Adrenal gland (tissue), 12 donors: Measurements from ENCODE around the gene LYG1. TPM values are rescaled to one million over a fixed set of nuclear protein-coding genes. Genes with fewer than 3 reads are reported as not detected.
A peak's percentile ranks its signal among the peaks of the same experiment; 100 is the strongest.
"Not testable (repeated sequence)": the region's sequence is repeated elsewhere in the genome, so short reads cannot be mapped to it uniquely, and the experiment has no call there.

Source experiments
- DNase-seq, 7 donors: peaks; one replicate each; pipeline ENCODE4 v3.0.0-alpha.2; 2019 to 2020
- H3K27ac ChIP-seq, 5 donors: fragments of 200-600 bp; sonication (generic) in 4 of 5; 1 replicate in 3 of 5; 2 replicates in 2 of 5; pipeline versions ENCODE4 v1.5.1 to v1.8.0; 2016 to 2020; ENCODE audit warnings: mild to moderate bottlenecking in 1 of 5
- H3K27me3 ChIP-seq: fragments of 200-600 bp; 2 replicates; pipeline ENCODE4 v1.8.0; 2021
- H3K36me3 ChIP-seq, 2 donors: fragments of 200-600 bp; replicated peaks in 1 of 2; 1 replicate in 1 of 2; 2 replicates in 1 of 2; pipeline versions ENCODE4 v1.5.1 to v1.8.0; 2018 to 2022
- H3K4me1 ChIP-seq, 2 donors: fragments of 200-600 bp; replicated peaks in 1 of 2; 1 replicate in 1 of 2; 2 replicates in 1 of 2; pipeline versions ENCODE4 v1.5.1 to v1.8.0; 2018 to 2021
- H3K4me3 ChIP-seq, 4 donors: fragments of 200-600 bp; sonication (generic) in 3 of 4; one replicate each; pipeline ENCODE4 v1.5.1; 2016 to 2018
- H3K9me3 ChIP-seq, 3 donors: fragments of 200-600 bp; sonication (generic) in 1 of 3; replicated peaks in 1 of 3; 1 replicate in 2 of 3; 2 replicates in 1 of 3; pipeline versions ENCODE4 v1.5.1 to v1.8.0; 2016 to 2021
- POLR2A ChIP-seq, 2 donors: fragments of 450-650 bp; IDR thresholded peaks; one replicate each; pipeline ENCODE4 v1.6.1; 2017; ENCODE audit warnings: antibody characterized with exemption in 2 of 2, mild to moderate bottlenecking in 2 of 2, moderate library complexity in 1 of 2
- WGBS, 4 donors: extraction: QIAGEN DNeasy Blood & Tissue Kit in 2 of 4; methylation state at CpG; one replicate each; pipeline versions ENCODE4 v1.1.5 to v1.1.7; 2013 to 2017; 5-methylcytosine and 5-hydroxymethylcytosine counted together
- intact Hi-C, 2 donors: fragments of 100-400 bp; cut with DNase I; formaldehyde crosslinking; loops; one replicate each; pipeline versions ENCODE4 v1.14.1 to v1.15.0; 2022 to 2023
- polyA plus RNA-seq, 3 donors: library from polyadenylated mRNA; stranded (reverse); fragments of 200-250 nt in 2 of 3; fragments of 350-450 nt in 1 of 3; fragmentation: Illumina TruSeq in 1 of 3; extraction: RNeasy Lipid Tissue Mini Kit (QIAGEN cat#74804) in 1 of 3; gene quantifications; one replicate each; pipeline ENCODE4 v1.2.3, GENCODE V29; 2013 to 2014
- total RNA-seq, 9 donors: library from RNA; depleted of rRNA in 4 of 9; stranded (reverse); fragments of >200 nt in 4 of 9; fragments of 120-200 nt in 1 of 9; fragmentation: NEBNext Ultra II Directional in 1 of 9; extraction: Animal tissue kit (Norgen Biotek cat#: 25700) in 1 of 9; gene quantifications; one replicate each; pipeline versions ENCODE4 v1.1.0 to v1.2.4, GENCODE V29; 2013 to 2023
- TF ChIP-seq, protein P1 (sequence below), 6 experiments: fragments of 450-650 bp in 4 of 6; fragments of 200-600 bp in 2 of 6; sonication (generic) in 1 of 6; IDR thresholded peaks; 1 replicate in 5 of 6; 2 replicates in 1 of 6; pipeline versions ENCODE4 v1.5.1 to v1.8.0; 2016 to 2021; ENCODE audit warnings: antibody characterized with exemption in 6 of 6, mild to moderate bottlenecking in 2 of 6, moderate library complexity in 1 of 6
- donor health status: healthy with polysubstance abuse.
- donor health status: Bipolar disorder and iron deficiency.
- donor health status: DM: yes; HTN: yes; CAD: no.
- donor health status: DM: no; HTN: no; CAD: no.
- donor health status: DM: no; HTN: no; CAD: no.
- donor health status: DM: yes; HTN: yes; CAD: no.

The LYG1 gene
- total and polyA plus RNA-seq, 12 donors, result 0.29 to 10.8 (median 1.2) TPM; not detected in 3

DNA sequence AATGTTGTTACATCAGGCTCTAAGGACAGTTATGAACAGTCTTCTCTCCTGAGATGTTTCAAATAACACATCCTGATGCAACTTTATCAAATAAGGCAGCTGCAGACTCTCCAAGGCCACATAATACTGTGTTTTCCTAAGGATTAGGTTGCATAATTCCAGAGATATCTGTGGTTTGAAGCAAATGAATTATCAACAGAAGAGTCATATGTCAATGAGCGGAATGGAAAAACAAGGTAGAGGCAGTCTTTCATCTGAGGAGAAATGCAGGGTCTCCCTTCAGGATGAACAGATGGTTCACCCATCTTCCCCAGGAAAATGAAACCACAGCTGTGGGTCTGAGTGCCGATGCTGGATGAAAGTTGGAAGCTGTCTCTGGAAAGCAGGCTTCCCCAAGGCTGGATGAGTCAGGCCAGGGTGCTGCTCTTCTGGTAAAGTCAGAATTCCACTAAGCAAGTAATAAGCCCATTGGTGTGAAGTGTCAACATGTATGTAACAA lies 22.2 kb downstream of the LYG1 start:
- no peak for TF ChIP-seq POLR2A (IDR thresholded peaks at IDR 0.05)
- TF ChIP-seq, protein P1, sequence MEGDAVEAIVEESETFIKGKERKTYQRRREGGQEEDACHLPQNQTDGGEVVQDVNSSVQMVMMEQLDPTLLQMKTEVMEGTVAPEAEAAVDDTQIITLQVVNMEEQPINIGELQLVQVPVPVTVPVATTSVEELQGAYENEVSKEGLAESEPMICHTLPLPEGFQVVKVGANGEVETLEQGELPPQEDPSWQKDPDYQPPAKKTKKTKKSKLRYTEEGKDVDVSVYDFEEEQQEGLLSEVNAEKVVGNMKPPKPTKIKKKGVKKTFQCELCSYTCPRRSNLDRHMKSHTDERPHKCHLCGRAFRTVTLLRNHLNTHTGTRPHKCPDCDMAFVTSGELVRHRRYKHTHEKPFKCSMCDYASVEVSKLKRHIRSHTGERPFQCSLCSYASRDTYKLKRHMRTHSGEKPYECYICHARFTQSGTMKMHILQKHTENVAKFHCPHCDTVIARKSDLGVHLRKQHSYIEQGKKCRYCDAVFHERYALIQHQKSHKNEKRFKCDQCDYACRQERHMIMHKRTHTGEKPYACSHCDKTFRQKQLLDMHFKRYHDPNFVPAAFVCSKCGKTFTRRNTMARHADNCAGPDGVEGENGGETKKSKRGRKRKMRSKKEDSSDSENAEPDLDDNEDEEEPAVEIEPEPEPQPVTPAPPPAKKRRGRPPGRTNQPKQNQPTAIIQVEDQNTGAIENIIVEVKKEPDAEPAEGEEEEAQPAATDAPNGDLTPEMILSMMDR (IDR thresholded peaks at IDR 0.05), result no peak
- H3K4me1 ChIP-seq, result no peaks in the 10 kb centered on the region
- H3K4me3 ChIP-seq, result peak overlapping the region in 1 of 4 donors; percentile 8
- DNase-seq, result peak; percentile 22 to 73 (median 60)
- H3K36me3 ChIP-seq, result no peaks in the 10 kb centered on the region
- H3K27ac ChIP-seq, result peak overlapping the region in 3 of 5 donors; percentile 30 to 43 (median 37)
- H3K27me3 ChIP-seq, result no peaks in the 10 kb centered on the region
- intact Hi-C loops, result no loop called here
- 32 to 41% (median 35%) methylated on average over 2 of the region's 2 CpGs for WGBS, 4 donors
- H3K9me3 ChIP-seq, result no peaks in the 10 kb centered on the region

- H3K27me3 ChIP-seq, intact Hi-C loops, H3K4me3 ChIP-seq, H3K4me1 ChIP-seq, H3K9me3 ChIP-seq, H3K36me3 ChIP-seq, DNase-seq: not testable (repeated sequence)
- WGBS, 4 donors, result 88 to 96% (median 90%) methylated on average over 4 to 5 of the region's 5 CpGs
- peak overlapping the region in 2 of 5 donors; percentile 37 to 43 for H3K27ac ChIP-seq
Measured at GRCh38 chr2:99278195-99278765, 22.7 kb downstream of the LYG1 start.

- intact Hi-C loops, result no loop called here
Measured at GRCh38 chr2:99275882-99276281, 25.1 kb downstream of the LYG1 start.

GRCh38 chr2:99261242-99261641 lies 39.8 kb downstream of the LYG1 start:
- WGBS, 4 donors, result 79 to 83% (median 81%) methylated on average over 4 of the region's 4 CpGs
- no peaks in the 10 kb centered on the region for H3K9me3 ChIP-seq
- intact Hi-C loops, result no loop called here
- no peaks in the 10 kb centered on the region for H3K4me1 ChIP-seq
- no peak overlapping the region for H3K4me3 ChIP-seq
- TF ChIP-seq POLR2A (IDR thresholded peaks at IDR 0.05), result no peak
- TF ChIP-seq, protein P1 (IDR thresholded peaks at IDR 0.05), result no peak
- DNase-seq, result no peak
- no peaks in the 10 kb centered on the region for H3K36me3 ChIP-seq
- no peak overlapping the region for H3K27ac ChIP-seq
- no peaks in the 10 kb centered on the region for H3K27me3 ChIP-seq

More at GRCh38 chr2:99275882-99276281, 25.1 kb downstream of the LYG1 start:
- WGBS, 4 donors, result 74 to 80% (median 77%) methylated on average over 7 of the region's 7 CpGs
- Histone ChIP-seq H3K27me3 (no peaks in the 10 kb centered on the region), H3K27ac (no peak overlapping the region), H3K9me3 (peaks cover 0 to 3% (median 0%) of the 10 kb centered on the region in 3 donors), H3K4me1 (no peaks in the 10 kb centered on the region), H3K36me3 (no peaks in the 10 kb centered on the region), H3K4me3 (no peak overlapping the region)
- no peak for DNase-seq
- TF ChIP-seq POLR2A (IDR thresholded peaks at IDR 0.05), result no peak
- TF ChIP-seq, protein P1 (IDR thresholded peaks at IDR 0.05), result no peak

DNA sequence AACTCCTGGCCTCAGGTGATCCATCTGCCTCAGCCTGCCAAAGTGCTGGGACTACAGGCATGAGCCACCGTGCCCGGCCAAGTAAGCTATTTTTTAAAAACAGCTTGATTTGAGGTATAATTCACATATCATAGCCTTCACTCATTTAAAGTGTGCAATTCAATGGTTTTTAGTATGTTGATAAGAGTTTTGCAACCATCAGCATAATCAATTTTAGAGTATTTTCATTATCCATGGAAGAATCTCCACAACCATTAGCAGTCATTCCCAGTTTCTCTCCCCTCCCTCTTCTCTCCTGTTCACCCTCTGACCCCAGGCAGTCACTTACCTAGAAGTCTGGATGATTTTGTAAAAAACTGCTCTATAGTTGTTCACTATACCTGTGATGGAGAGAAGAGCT lies 40.8 kb downstream of the LYG1 start:
- Histone ChIP-seq H3K9me3 (no peaks in the 10 kb centered on the region), H3K27me3 (no peaks in the 10 kb centered on the region), H3K4me3 (no peak overlapping the region), H3K27ac (no peak overlapping the region), H3K36me3 (no peaks in the 10 kb centered on the region), H3K4me1 (no peaks in the 10 kb centered on the region)
- intact Hi-C loops, result no loop called here
- no peak for DNase-seq
- 87 to 100% (median 93%) methylated on average over 2 of the region's 2 CpGs for WGBS, 4 donors
- no peak for TF ChIP-seq POLR2A (IDR thresholded peaks at IDR 0.05)
- TF ChIP-seq, protein P1 (IDR thresholded peaks at IDR 0.05), result no peak
